GM23338 (cell line): ENCODE measurements around the gene TCEAL1. TPM values are rescaled to one million over a fixed set of nuclear protein-coding genes. Genes with fewer than 3 reads are reported as not detected.
"Not testable (repeated sequence)": the region's sequence is repeated elsewhere in the genome, so short reads cannot be mapped to it uniquely, and the experiment has no call there.

Source experiments
- ATAC-seq: fragments of 200-7000 bp; cut with Tn5 transposase; 3 replicates; pipeline ENCODE4 v1.9.1; 2020
- DNase-seq: peaks from one replicate; pipeline ENCODE4 v3.0.0-alpha.2; 2015; ENCODE audit warnings: low spot score
- H2AFZ ChIP-seq: fragments of 200-600 bp; sonication (generic); 2 replicates; pipeline ENCODE4 v1.8.0; 2016; ENCODE audit warnings: antibody characterized with exemption, mild to moderate bottlenecking, moderate library complexity
- H3F3A ChIP-seq: fragments of 200-600 bp; sonication (generic); replicated peaks from 2 replicates; pipeline ENCODE4 v1.8.0; 2017; ENCODE audit warnings: antibody characterized with exemption, mixed run types, low read depth
- H3K27ac ChIP-seq: fragments of 200-600 bp; sonication (generic); 2 replicates; pipeline ENCODE4 v1.6.1; 2016; ENCODE audit warnings: low read depth
- H3K27me3 ChIP-seq: fragments of 200-600 bp; sonication (generic); 2 replicates; pipeline ENCODE4 v1.8.0; 2016; ENCODE audit warnings: mild to moderate bottlenecking, mixed run types, moderate library complexity; ENCODE audit not compliant: insufficient read depth
- H3K36me3 ChIP-seq: fragments of 200-600 bp; sonication (generic); 2 replicates; pipeline ENCODE4 v1.8.0; 2016; ENCODE audit warnings: mild to moderate bottlenecking; ENCODE audit not compliant: insufficient read depth
- H3K4me1 ChIP-seq: fragments of 200-600 bp; sonication (generic); 2 replicates; pipeline ENCODE4 v1.8.0; 2016; ENCODE audit warnings: mild to moderate bottlenecking, moderate library complexity; ENCODE audit not compliant: insufficient read depth
- H3K4me2 ChIP-seq: fragments of 200-600 bp; sonication (generic); 2 replicates; pipeline ENCODE4 v1.7.1; 2017; ENCODE audit warnings: mixed run types
- H3K4me3 ChIP-seq: fragments of 200-600 bp; sonication (generic); 2 replicates; pipeline ENCODE4 v1.6.1; 2016; ENCODE audit warnings: mixed run types
- H3K79me2 ChIP-seq: fragments of 200-600 bp; sonication (generic); replicated peaks from 2 replicates; pipeline ENCODE4 v1.8.0; 2017; ENCODE audit warnings: mild to moderate bottlenecking; ENCODE audit not compliant: insufficient read depth
- H3K9me2 ChIP-seq: fragments of 200-600 bp; sonication (generic); 2 replicates; pipeline ENCODE4 v1.8.0; 2017; ENCODE audit not compliant: insufficient read depth
- H4K20me1 ChIP-seq: fragments of 200-600 bp; sonication (generic); replicated peaks from 2 replicates; pipeline ENCODE4 v1.8.0; 2017; ENCODE audit warnings: mild to moderate bottlenecking; ENCODE audit not compliant: insufficient read depth
- H3K27ac Mint-ChIP-seq: 2 replicates; pipeline ENCODE4 v1.8.0; 2020; ENCODE audit warnings: inconsistent platforms, mild to moderate bottlenecking, moderate library complexity, mixed read lengths
- H3K27me3 Mint-ChIP-seq: 3 replicates; pipeline ENCODE4 v1.8.0; 2022; ENCODE audit warnings: low read depth, mild to moderate bottlenecking, moderate library complexity, mixed read lengths, inconsistent platforms; ENCODE audit not compliant: insufficient read depth, poor library complexity
- H3K36me3 Mint-ChIP-seq: 3 replicates; pipeline ENCODE4 v1.8.0; 2021; ENCODE audit warnings: low read depth, mild to moderate bottlenecking, inconsistent platforms, moderate library complexity, mixed read lengths
- H3K4me1 Mint-ChIP-seq: 3 replicates; pipeline ENCODE4 v1.8.0; 2020; ENCODE audit warnings: mild to moderate bottlenecking, inconsistent platforms, mixed read lengths
- H3K4me3 Mint-ChIP-seq: 3 replicates; pipeline ENCODE4 v1.8.0; 2021; ENCODE audit warnings: moderate library complexity, mild to moderate bottlenecking, inconsistent platforms, mixed read lengths
- H3K9me3 Mint-ChIP-seq: 3 replicates; pipeline ENCODE4 v1.8.0; 2020; ENCODE audit warnings: moderate library complexity, mild to moderate bottlenecking, inconsistent platforms, mixed read lengths
- EZH2phosphoT487 ChIP-seq: fragments of 200-600 bp; sonication (generic); IDR thresholded peaks from one replicate; pipeline ENCODE4 v1.8.1; 2018; ENCODE audit warnings: antibody characterized with exemption; ENCODE audit not compliant: unreplicated experiment
- JUNB ChIP-seq: IDR thresholded peaks from one replicate; pipeline ENCODE4 v1.6.1; 2016; ENCODE audit warnings: antibody characterized with exemption; ENCODE audit not compliant: unreplicated experiment
- STAT1 ChIP-seq: IDR thresholded peaks from one replicate; pipeline ENCODE4 v1.6.1; 2016; ENCODE audit warnings: antibody characterized with exemption; ENCODE audit not compliant: unreplicated experiment
- polyA plus RNA-seq: library from polyadenylated mRNA; unstranded; fragments of >200 nt; fragmentation: Nextera tagmentation; extraction: Ambion mirVana; gene quantifications from 2 replicates; pipeline ENCODE4 v1.2.1, GENCODE V29; 2016
- total RNA-seq: library from RNA; depleted of rRNA; stranded (reverse); fragments of >200 nt; shearing (Covaris generic); gene quantifications from 2 replicates; pipeline ENCODE4 v1.2.3, GENCODE V29; 2014
- TF ChIP-seq, protein P1 (sequence below): fragments of 250-450 bp; sonication (Bioruptor Pico); IDR thresholded peaks from 2 replicates; pipeline ENCODE4 v1.5.0; 2020; ENCODE audit warnings: mild to moderate bottlenecking, moderate library complexity

Gene TCEAL1
- total and polyA plus RNA-seq, 2 experiments from 2014 or later: 5.8 to 8.8 TPM

DNA sequence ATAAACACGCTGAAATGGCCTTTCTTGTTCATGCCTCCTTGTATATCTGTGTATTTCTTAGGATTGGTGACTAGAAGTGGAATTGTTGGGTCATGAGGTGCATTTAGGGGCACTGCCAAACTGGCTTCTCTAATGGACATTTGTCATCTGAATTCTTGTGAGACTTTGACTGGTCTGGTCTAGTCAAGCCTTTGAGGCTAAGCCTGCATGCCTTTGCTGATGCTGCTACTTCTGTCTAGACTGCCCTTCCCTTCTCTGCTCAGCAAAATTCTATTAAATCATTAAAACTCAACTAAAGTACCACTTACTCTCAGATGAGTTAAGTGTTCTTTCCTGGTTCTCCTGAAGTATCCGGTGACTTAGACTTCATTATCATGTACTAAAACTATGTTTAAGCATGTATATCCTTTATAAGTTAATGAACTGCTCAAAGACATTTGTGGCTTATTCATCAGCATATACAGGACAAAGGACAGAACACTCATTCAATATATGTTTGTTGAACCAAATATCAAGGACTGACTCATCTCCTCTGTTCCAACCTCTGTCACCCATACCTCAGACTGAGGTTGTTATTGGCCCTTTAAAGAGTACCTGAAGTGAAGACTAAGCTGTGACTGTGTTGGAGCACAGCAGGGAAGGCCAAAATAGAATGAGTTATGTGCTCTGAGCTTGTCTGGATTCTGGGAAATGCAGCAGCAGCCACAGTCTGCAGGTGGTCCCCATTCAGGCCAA, 9.0 kb downstream of the TCEAL1 start (continued):
- TF ChIP-seq, protein P1, sequence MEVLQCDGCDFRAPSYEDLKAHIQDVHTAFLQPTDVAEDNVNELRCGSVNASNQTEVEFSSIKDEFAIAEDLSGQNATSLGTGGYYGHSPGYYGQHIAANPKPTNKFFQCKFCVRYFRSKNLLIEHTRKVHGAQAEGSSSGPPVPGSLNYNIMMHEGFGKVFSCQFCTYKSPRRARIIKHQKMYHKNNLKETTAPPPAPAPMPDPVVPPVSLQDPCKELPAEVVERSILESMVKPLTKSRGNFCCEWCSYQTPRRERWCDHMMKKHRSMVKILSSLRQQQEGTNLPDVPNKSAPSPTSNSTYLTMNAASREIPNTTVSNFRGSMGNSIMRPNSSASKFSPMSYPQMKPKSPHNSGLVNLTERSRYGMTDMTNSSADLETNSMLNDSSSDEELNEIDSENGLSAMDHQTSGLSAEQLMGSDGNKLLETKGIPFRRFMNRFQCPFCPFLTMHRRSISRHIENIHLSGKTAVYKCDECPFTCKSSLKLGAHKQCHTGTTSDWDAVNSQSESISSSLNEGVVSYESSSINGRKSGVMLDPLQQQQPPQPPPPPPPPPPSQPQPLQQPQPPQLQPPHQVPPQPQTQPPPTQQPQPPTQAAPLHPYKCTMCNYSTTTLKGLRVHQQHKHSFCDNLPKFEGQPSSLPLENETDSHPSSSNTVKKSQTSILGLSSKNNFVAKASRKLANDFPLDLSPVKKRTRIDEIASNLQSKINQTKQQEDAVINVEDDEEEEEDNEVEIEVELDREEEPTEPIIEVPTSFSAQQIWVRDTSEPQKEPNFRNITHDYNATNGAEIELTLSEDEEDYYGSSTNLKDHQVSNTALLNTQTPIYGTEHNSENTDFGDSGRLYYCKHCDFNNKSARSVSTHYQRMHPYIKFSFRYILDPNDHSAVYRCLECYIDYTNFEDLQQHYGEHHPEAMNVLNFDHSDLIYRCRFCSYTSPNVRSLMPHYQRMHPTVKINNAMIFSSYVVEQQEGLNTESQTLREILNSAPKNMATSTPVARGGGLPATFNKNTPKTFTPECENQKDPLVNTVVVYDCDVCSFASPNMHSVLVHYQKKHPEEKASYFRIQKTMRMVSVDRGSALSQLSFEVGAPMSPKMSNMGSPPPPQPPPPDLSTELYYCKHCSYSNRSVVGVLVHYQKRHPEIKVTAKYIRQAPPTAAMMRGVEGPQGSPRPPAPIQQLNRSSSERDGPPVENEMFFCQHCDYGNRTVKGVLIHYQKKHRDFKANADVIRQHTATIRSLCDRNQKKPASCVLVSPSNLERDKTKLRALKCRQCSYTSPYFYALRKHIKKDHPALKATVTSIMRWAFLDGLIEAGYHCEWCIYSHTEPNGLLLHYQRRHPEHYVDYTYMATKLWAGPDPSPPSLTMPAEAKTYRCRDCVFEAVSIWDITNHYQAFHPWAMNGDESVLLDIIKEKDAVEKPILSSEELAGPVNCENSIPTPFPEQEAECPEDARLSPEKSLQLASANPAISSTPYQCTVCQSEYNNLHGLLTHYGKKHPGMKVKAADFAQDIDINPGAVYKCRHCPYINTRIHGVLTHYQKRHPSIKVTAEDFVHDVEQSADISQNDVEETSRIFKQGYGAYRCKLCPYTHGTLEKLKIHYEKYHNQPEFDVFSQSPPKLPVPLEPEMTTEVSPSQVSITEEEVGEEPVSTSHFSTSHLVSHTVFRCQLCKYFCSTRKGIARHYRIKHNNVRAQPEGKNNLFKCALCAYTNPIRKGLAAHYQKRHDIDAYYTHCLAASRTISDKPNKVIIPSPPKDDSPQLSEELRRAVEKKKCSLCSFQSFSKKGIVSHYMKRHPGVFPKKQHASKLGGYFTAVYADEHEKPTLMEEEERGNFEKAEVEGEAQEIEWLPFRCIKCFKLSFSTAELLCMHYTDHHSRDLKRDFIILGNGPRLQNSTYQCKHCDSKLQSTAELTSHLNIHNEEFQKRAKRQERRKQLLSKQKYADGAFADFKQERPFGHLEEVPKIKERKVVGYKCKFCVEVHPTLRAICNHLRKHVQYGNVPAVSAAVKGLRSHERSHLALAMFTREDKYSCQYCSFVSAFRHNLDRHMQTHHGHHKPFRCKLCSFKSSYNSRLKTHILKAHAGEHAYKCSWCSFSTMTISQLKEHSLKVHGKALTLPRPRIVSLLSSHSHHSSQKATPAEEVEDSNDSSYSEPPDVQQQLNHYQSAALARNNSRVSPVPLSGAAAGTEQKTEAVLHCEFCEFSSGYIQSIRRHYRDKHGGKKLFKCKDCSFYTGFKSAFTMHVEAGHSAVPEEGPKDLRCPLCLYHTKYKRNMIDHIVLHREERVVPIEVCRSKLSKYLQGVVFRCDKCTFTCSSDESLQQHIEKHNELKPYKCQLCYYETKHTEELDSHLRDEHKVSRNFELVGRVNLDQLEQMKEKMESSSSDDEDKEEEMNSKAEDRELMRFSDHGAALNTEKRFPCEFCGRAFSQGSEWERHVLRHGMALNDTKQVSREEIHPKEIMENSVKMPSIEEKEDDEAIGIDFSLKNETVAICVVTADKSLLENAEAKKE (CRISPR knock-in tag): no peak
- TF ChIP-seq STAT1 (no peak), EZH2phosphoT487 (no peak), JUNB (no peak)

DNA sequence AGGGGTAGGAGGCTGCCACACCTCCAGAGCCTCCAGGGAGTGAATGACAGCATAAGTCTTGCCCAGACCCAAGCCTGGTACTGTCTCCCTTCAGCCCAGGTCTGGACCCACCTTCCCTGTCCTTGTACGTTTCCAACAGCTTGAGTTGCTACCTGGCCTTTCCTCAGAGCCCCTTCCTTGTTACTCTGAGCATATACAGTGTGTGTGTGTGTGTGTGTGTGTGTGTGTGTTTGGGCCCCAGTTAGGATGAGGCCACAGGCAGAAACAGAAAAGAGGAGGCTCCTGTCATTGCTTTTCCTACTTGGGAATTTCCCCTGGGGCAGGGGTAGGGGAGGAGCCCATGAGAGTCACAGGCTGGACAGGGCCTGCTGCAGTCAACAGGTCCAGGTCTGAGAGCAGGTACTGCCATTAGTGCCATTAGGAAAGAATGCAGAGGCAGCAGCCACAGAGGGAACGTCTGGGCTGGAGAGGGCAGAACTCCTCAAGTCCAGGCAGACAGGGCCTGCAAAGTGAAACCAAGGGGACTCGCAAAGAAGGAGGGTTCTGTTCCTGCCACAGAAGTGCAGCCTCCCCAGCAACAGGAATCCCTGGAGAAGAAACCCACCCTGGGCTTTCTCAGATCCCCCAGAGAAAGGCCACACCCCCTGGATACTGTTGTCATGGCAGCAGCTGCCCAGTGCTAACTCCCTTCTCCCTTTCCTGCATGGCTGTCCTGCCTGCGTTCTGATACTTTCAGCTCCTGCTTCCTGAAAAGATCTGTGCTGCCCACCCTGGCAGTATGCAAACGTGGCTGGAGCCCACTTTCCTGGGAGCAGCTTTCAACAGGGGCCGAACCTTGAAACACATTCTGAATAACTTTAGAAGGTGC, 9.9 kb downstream of the TCEAL1 start:
- H3K27me3 ChIP-seq, H4K20me1 ChIP-seq, H3K9me2 ChIP-seq, H3K4me1 Mint-ChIP-seq, H3K4me2 ChIP-seq, H3F3A ChIP-seq, H2AFZ ChIP-seq, H3K27ac ChIP-seq, H3K36me3 ChIP-seq, H3K79me2 ChIP-seq, H3K9me3 Mint-ChIP-seq, H3K4me1 ChIP-seq, H3K27ac Mint-ChIP-seq, H3K27me3 Mint-ChIP-seq, H3K36me3 Mint-ChIP-seq, H3K4me3 Mint-ChIP-seq: not testable (repeated sequence)
- DNase-seq (peak; percentile 71), ATAC-seq (peak; percentile 91)
- 0 out of 2 replicates have a peak overlapping the region, but pooled peaks have one; percentile 6 for H3K4me3 ChIP-seq
